GM23338 (cell line): ENCODE data around the gene MLLT3. TPM values are rescaled to one million over a fixed set of nuclear protein-coding genes. Genes with fewer than 3 reads are reported as not detected.
A peak's percentile ranks its signal among the peaks of the same experiment; 100 is the strongest.

Experiments used
- ATAC-seq: fragments of 200-7000 bp; cut with Tn5 transposase; 3 replicates; pipeline ENCODE4 v1.9.1; 2020
- DNase-seq: peaks from one replicate; pipeline ENCODE4 v3.0.0-alpha.2; 2015; ENCODE audit warnings: low spot score
- H2AFZ ChIP-seq: fragments of 200-600 bp; sonication (generic); 2 replicates; pipeline ENCODE4 v1.8.0; 2016; ENCODE audit warnings: antibody characterized with exemption, mild to moderate bottlenecking, moderate library complexity
- H3F3A ChIP-seq: fragments of 200-600 bp; sonication (generic); replicated peaks from 2 replicates; pipeline ENCODE4 v1.8.0; 2017; ENCODE audit warnings: antibody characterized with exemption, mixed run types, low read depth
- H3K27ac ChIP-seq: fragments of 200-600 bp; sonication (generic); 2 replicates; pipeline ENCODE4 v1.6.1; 2016; ENCODE audit warnings: low read depth
- H3K27me3 ChIP-seq: fragments of 200-600 bp; sonication (generic); 2 replicates; pipeline ENCODE4 v1.8.0; 2016; ENCODE audit warnings: mild to moderate bottlenecking, mixed run types, moderate library complexity; ENCODE audit not compliant: insufficient read depth
- H3K36me3 ChIP-seq: fragments of 200-600 bp; sonication (generic); 2 replicates; pipeline ENCODE4 v1.8.0; 2016; ENCODE audit warnings: mild to moderate bottlenecking; ENCODE audit not compliant: insufficient read depth
- H3K4me1 ChIP-seq: fragments of 200-600 bp; sonication (generic); 2 replicates; pipeline ENCODE4 v1.8.0; 2016; ENCODE audit warnings: mild to moderate bottlenecking, moderate library complexity; ENCODE audit not compliant: insufficient read depth
- H3K4me2 ChIP-seq: fragments of 200-600 bp; sonication (generic); 2 replicates; pipeline ENCODE4 v1.7.1; 2017; ENCODE audit warnings: mixed run types
- H3K4me3 ChIP-seq: fragments of 200-600 bp; sonication (generic); 2 replicates; pipeline ENCODE4 v1.6.1; 2016; ENCODE audit warnings: mixed run types
- H3K79me2 ChIP-seq: fragments of 200-600 bp; sonication (generic); replicated peaks from 2 replicates; pipeline ENCODE4 v1.8.0; 2017; ENCODE audit warnings: mild to moderate bottlenecking; ENCODE audit not compliant: insufficient read depth
- H3K9me2 ChIP-seq: fragments of 200-600 bp; sonication (generic); 2 replicates; pipeline ENCODE4 v1.8.0; 2017; ENCODE audit not compliant: insufficient read depth
- H4K20me1 ChIP-seq: fragments of 200-600 bp; sonication (generic); replicated peaks from 2 replicates; pipeline ENCODE4 v1.8.0; 2017; ENCODE audit warnings: mild to moderate bottlenecking; ENCODE audit not compliant: insufficient read depth
- H3K27ac Mint-ChIP-seq: 2 replicates; pipeline ENCODE4 v1.8.0; 2020; ENCODE audit warnings: inconsistent platforms, mild to moderate bottlenecking, moderate library complexity, mixed read lengths
- H3K27me3 Mint-ChIP-seq: 3 replicates; pipeline ENCODE4 v1.8.0; 2022; ENCODE audit warnings: low read depth, mild to moderate bottlenecking, moderate library complexity, mixed read lengths, inconsistent platforms; ENCODE audit not compliant: insufficient read depth, poor library complexity
- H3K36me3 Mint-ChIP-seq: 3 replicates; pipeline ENCODE4 v1.8.0; 2021; ENCODE audit warnings: low read depth, mild to moderate bottlenecking, inconsistent platforms, moderate library complexity, mixed read lengths
- H3K4me1 Mint-ChIP-seq: 3 replicates; pipeline ENCODE4 v1.8.0; 2020; ENCODE audit warnings: mild to moderate bottlenecking, inconsistent platforms, mixed read lengths
- H3K4me3 Mint-ChIP-seq: 3 replicates; pipeline ENCODE4 v1.8.0; 2021; ENCODE audit warnings: moderate library complexity, mild to moderate bottlenecking, inconsistent platforms, mixed read lengths
- H3K9me3 Mint-ChIP-seq: 3 replicates; pipeline ENCODE4 v1.8.0; 2020; ENCODE audit warnings: moderate library complexity, mild to moderate bottlenecking, inconsistent platforms, mixed read lengths
- EZH2 ChIP-seq: fragments of 200-600 bp; sonication (generic); IDR thresholded peaks from one replicate; pipeline ENCODE4 v1.8.0; 2017; ENCODE audit warnings: antibody characterized with exemption, mild to moderate bottlenecking, low read depth; ENCODE audit not compliant: unreplicated experiment
- EZH2phosphoT487 ChIP-seq: fragments of 200-600 bp; sonication (generic); IDR thresholded peaks from one replicate; pipeline ENCODE4 v1.8.1; 2018; ENCODE audit warnings: antibody characterized with exemption; ENCODE audit not compliant: unreplicated experiment
- JUNB ChIP-seq: IDR thresholded peaks from one replicate; pipeline ENCODE4 v1.6.1; 2016; ENCODE audit warnings: antibody characterized with exemption; ENCODE audit not compliant: unreplicated experiment
- NANOG ChIP-seq: IDR thresholded peaks from 2 replicates; pipeline ENCODE4 v1.6.1; 2016; ENCODE audit warnings: antibody characterized with exemption, borderline replicate concordance
- ZNF114 ChIP-seq: fragments of 250-450 bp; sonication (Bioruptor Pico); IDR thresholded peaks from 2 replicates; pipeline ENCODE4 v1.5.0; 2020; ENCODE audit warnings: mild to moderate bottlenecking, moderate library complexity
- polyA plus RNA-seq: library from polyadenylated mRNA; unstranded; fragments of >200 nt; fragmentation: Nextera tagmentation; extraction: Ambion mirVana; gene quantifications from 2 replicates; pipeline ENCODE4 v1.2.1, GENCODE V29; 2016
- total RNA-seq: library from RNA; depleted of rRNA; stranded (reverse); fragments of >200 nt; shearing (Covaris generic); gene quantifications from 2 replicates; pipeline ENCODE4 v1.2.3, GENCODE V29; 2014
- TF ChIP-seq, protein P1 (sequence below): fragments of 250-450 bp; sonication (Bioruptor Pico); IDR thresholded peaks from 2 replicates; pipeline ENCODE4 v1.5.0; 2020; ENCODE audit warnings: mild to moderate bottlenecking, moderate library complexity
- TF ChIP-seq, protein P2 (sequence below), 2 experiments: fragments of 200-600 bp in 1 of 2; sonication (generic) in 1 of 2; conservative IDR thresholded peaks; 2 replicates each; pipeline versions ENCODE4 v1.5.1 to v1.6.1; 2016 to 2017; ENCODE audit warnings: antibody characterized with exemption in 2 of 2, low read depth in 2 of 2, mild to moderate bottlenecking in 2 of 2, moderate library complexity in 1 of 2

MLLT3 gene
- total and polyA plus RNA-seq, 2 experiments from 2014 or later = 7.5 to 9.5 TPM

- H3K27me3 Mint-ChIP-seq = no peaks in the 10 kb centered on the region
- Histone ChIP-seq H3K9me2 (no peaks in the 10 kb centered on the region), H3K4me2 (no peak overlapping the region), H3K36me3 (no peaks in the 10 kb centered on the region), H3K4me1 (no peaks in the 10 kb centered on the region), H3K27ac (no peak overlapping the region), H3K27me3 (no peaks in the 10 kb centered on the region), H3K4me3 (no peak overlapping the region), H3F3A (no peaks in the 10 kb centered on the region), H2AFZ (no peak overlapping the region), H3K79me2 (no peaks in the 10 kb centered on the region), H4K20me1 (no peaks in the 10 kb centered on the region)
- no peak overlapping the region for H3K4me3 Mint-ChIP-seq
- no peaks in the 10 kb centered on the region for H3K9me3 Mint-ChIP-seq
- DNase-seq (no peak), ATAC-seq (no peak)
- TF ChIP-seq JUNB (no peak), NANOG (no peak)
- TF ChIP-seq, protein P1, sequence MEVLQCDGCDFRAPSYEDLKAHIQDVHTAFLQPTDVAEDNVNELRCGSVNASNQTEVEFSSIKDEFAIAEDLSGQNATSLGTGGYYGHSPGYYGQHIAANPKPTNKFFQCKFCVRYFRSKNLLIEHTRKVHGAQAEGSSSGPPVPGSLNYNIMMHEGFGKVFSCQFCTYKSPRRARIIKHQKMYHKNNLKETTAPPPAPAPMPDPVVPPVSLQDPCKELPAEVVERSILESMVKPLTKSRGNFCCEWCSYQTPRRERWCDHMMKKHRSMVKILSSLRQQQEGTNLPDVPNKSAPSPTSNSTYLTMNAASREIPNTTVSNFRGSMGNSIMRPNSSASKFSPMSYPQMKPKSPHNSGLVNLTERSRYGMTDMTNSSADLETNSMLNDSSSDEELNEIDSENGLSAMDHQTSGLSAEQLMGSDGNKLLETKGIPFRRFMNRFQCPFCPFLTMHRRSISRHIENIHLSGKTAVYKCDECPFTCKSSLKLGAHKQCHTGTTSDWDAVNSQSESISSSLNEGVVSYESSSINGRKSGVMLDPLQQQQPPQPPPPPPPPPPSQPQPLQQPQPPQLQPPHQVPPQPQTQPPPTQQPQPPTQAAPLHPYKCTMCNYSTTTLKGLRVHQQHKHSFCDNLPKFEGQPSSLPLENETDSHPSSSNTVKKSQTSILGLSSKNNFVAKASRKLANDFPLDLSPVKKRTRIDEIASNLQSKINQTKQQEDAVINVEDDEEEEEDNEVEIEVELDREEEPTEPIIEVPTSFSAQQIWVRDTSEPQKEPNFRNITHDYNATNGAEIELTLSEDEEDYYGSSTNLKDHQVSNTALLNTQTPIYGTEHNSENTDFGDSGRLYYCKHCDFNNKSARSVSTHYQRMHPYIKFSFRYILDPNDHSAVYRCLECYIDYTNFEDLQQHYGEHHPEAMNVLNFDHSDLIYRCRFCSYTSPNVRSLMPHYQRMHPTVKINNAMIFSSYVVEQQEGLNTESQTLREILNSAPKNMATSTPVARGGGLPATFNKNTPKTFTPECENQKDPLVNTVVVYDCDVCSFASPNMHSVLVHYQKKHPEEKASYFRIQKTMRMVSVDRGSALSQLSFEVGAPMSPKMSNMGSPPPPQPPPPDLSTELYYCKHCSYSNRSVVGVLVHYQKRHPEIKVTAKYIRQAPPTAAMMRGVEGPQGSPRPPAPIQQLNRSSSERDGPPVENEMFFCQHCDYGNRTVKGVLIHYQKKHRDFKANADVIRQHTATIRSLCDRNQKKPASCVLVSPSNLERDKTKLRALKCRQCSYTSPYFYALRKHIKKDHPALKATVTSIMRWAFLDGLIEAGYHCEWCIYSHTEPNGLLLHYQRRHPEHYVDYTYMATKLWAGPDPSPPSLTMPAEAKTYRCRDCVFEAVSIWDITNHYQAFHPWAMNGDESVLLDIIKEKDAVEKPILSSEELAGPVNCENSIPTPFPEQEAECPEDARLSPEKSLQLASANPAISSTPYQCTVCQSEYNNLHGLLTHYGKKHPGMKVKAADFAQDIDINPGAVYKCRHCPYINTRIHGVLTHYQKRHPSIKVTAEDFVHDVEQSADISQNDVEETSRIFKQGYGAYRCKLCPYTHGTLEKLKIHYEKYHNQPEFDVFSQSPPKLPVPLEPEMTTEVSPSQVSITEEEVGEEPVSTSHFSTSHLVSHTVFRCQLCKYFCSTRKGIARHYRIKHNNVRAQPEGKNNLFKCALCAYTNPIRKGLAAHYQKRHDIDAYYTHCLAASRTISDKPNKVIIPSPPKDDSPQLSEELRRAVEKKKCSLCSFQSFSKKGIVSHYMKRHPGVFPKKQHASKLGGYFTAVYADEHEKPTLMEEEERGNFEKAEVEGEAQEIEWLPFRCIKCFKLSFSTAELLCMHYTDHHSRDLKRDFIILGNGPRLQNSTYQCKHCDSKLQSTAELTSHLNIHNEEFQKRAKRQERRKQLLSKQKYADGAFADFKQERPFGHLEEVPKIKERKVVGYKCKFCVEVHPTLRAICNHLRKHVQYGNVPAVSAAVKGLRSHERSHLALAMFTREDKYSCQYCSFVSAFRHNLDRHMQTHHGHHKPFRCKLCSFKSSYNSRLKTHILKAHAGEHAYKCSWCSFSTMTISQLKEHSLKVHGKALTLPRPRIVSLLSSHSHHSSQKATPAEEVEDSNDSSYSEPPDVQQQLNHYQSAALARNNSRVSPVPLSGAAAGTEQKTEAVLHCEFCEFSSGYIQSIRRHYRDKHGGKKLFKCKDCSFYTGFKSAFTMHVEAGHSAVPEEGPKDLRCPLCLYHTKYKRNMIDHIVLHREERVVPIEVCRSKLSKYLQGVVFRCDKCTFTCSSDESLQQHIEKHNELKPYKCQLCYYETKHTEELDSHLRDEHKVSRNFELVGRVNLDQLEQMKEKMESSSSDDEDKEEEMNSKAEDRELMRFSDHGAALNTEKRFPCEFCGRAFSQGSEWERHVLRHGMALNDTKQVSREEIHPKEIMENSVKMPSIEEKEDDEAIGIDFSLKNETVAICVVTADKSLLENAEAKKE (CRISPR knock-in tag) = no peak
- H3K27ac Mint-ChIP-seq = no peak overlapping the region
- peaks cover 7% of the 10 kb centered on the region; the same call in 2 of the 3 replicates for H3K4me1 Mint-ChIP-seq
- no peaks in the 10 kb centered on the region for H3K36me3 Mint-ChIP-seq
These were observed 126.0 kb downstream of the MLLT3 start for GRCh38 chr9:20496328-20496727.

- Mint-ChIP-seq H3K36me3 (no peaks in the 10 kb centered on the region), H3K27me3 (no peaks in the 10 kb centered on the region), H3K27ac (no peak overlapping the region), H3K4me3 (no peak overlapping the region), H3K9me3 (no peaks in the 10 kb centered on the region), H3K4me1 (peaks cover 13% of the 10 kb centered on the region; the same call in 2 of the 3 replicates)
- Histone ChIP-seq H3K27me3 (no peaks in the 10 kb centered on the region), H2AFZ (no peak overlapping the region), H3K27ac (no peak overlapping the region), H4K20me1 (no peaks in the 10 kb centered on the region), H3K36me3 (no peaks in the 10 kb centered on the region), H3K4me3 (no peak overlapping the region), H3K4me1 (no peaks in the 10 kb centered on the region), H3K9me2 (no peaks in the 10 kb centered on the region), H3K4me2 (no peak overlapping the region), H3F3A (no peaks in the 10 kb centered on the region), H3K79me2 (no peaks in the 10 kb centered on the region)
- ATAC-seq (peak; percentile 44; the same call in 2 of the 3 replicates), DNase-seq (no peak)
- TF ChIP-seq ZNF114 (no peak), EZH2 (no peak), EZH2phosphoT487 (no peak)
- TF ChIP-seq, protein P2, sequence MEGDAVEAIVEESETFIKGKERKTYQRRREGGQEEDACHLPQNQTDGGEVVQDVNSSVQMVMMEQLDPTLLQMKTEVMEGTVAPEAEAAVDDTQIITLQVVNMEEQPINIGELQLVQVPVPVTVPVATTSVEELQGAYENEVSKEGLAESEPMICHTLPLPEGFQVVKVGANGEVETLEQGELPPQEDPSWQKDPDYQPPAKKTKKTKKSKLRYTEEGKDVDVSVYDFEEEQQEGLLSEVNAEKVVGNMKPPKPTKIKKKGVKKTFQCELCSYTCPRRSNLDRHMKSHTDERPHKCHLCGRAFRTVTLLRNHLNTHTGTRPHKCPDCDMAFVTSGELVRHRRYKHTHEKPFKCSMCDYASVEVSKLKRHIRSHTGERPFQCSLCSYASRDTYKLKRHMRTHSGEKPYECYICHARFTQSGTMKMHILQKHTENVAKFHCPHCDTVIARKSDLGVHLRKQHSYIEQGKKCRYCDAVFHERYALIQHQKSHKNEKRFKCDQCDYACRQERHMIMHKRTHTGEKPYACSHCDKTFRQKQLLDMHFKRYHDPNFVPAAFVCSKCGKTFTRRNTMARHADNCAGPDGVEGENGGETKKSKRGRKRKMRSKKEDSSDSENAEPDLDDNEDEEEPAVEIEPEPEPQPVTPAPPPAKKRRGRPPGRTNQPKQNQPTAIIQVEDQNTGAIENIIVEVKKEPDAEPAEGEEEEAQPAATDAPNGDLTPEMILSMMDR (conservative IDR thresholded peaks at IDR 0.05; ENCODE audit: low read depth in 2 of 2) = no peak
These were observed 127.2 kb downstream of the MLLT3 start for GRCh38 chr9:20495098-20495497.
